Thymus (tissue), 11 donors: Measurements from ENCODE around the gene RNF121. TPM values are rescaled to one million over a fixed set of nuclear protein-coding genes. Genes with fewer than 3 reads are reported as not detected.
A peak's percentile ranks its signal among the peaks of the same experiment; 100 is the strongest.

ENCODE experiments used
- DNase-seq, 9 donors: peaks; one replicate each; pipeline ENCODE4 v3.0.0-alpha.2; 2013; ENCODE audit warnings: low spot score in 9 of 9, low read depth in 6 of 9, missing footprints in 1 of 9
- H3K27ac ChIP-seq, 2 donors: one replicate each; pipeline ENCODE4 v1.5.1; 2013; ENCODE audit warnings: control low read depth in 1 of 2, low read depth in 1 of 2, low read length in 1 of 2, mild to moderate bottlenecking in 1 of 2, moderate library complexity in 1 of 2
- H3K27me3 ChIP-seq, 2 donors: one replicate each; pipeline ENCODE4 v1.5.1; 2013; ENCODE audit warnings: low read length in 1 of 2; ENCODE audit not compliant: control insufficient read depth in 2 of 2, insufficient read depth in 1 of 2
- H3K36me3 ChIP-seq, 2 donors: one replicate each; pipeline ENCODE4 v1.5.1; 2013; ENCODE audit warnings: low read length in 1 of 2, mild to moderate bottlenecking in 1 of 2, moderate library complexity in 1 of 2; ENCODE audit not compliant: control insufficient read depth in 2 of 2, insufficient read depth in 2 of 2
- H3K4me1 ChIP-seq, 2 donors: one replicate each; pipeline ENCODE4 v1.5.1; 2013; ENCODE audit warnings: low read length in 2 of 2; ENCODE audit not compliant: control insufficient read depth in 2 of 2, insufficient read depth in 2 of 2
- H3K4me3 ChIP-seq, 2 donors: one replicate each; pipeline ENCODE4 v1.5.1; 2013; ENCODE audit warnings: low read length in 2 of 2, control low read depth in 1 of 2, mild to moderate bottlenecking in 1 of 2
- H3K9me3 ChIP-seq, 2 donors: one replicate each; pipeline ENCODE4 v1.5.1; 2013; ENCODE audit warnings: low read length in 1 of 2, mild to moderate bottlenecking in 1 of 2; ENCODE audit not compliant: control insufficient read depth in 2 of 2, insufficient read depth in 1 of 2
- WGBS: extraction: QIAGEN DNeasy Blood & Tissue Kit; methylation state at CpG from one replicate; pipeline ENCODE4 v1.1.7; 2013; 5-methylcytosine and 5-hydroxymethylcytosine counted together
- polyA plus RNA-seq: library from polyadenylated mRNA; stranded (reverse); fragments of 200-250 nt; gene quantifications from one replicate; pipeline ENCODE4 v1.2.3, GENCODE V29; 2013
- total RNA-seq: library from RNA; stranded (reverse); fragments of 120-200 nt; gene quantifications from one replicate; pipeline ENCODE4 v1.2.4, GENCODE V29; 2013
- donor health status: healthy.

The RNF121 gene
- total and polyA plus RNA-seq, 2 donors = 10.3 to 13.0 TPM

- H3K4me3 ChIP-seq = no peak overlapping the region
- H3K36me3 ChIP-seq = peaks cover 61 to 89% of the 10 kb centered on the region in 2 donors
- WGBS = 95% methylated on average over 1 of the region's 1 CpG
- H3K9me3 ChIP-seq = no peaks in the 10 kb centered on the region
- H3K27ac ChIP-seq = no peak overlapping the region
- no peak for DNase-seq
- H3K4me1 ChIP-seq = no peaks in the 10 kb centered on the region
- H3K27me3 ChIP-seq = no peaks in the 10 kb centered on the region
These were observed 101.7 kb downstream of the RNF121 start for GRCh38 chr11:72030472-72031045.

- Histone ChIP-seq H3K27me3 (no peaks in the 10 kb centered on the region), H3K9me3 (no peaks in the 10 kb centered on the region), H3K36me3 (peaks cover 29 to 42% of the 10 kb centered on the region in 2 donors), H3K4me1 (peaks cover 32 to 46% of the 10 kb centered on the region in 2 donors), H3K27ac (peak overlapping the region in 1 of 2 donors; percentile 25), H3K4me3 (no peak overlapping the region)
- 79% methylated on average over 3 of the region's 3 CpGs for WGBS
- DNase-seq = no peak
These were observed 107.8 kb downstream of the RNF121 start for GRCh38 chr11:72036687-72037086.

GRCh38 chr11:72037554-72038311 lies 108.9 kb downstream of the RNF121 start:
- 11% methylated on average over 4 of the region's 4 CpGs for whole genome bisulfite sequencing
- Histone ChIP-seq H3K4me3 (peak overlapping the region; percentile 61 to 81), H3K36me3 (peaks cover 26 to 34% of the 10 kb centered on the region in 2 donors), H3K9me3 (no peaks in the 10 kb centered on the region), H3K27me3 (no peaks in the 10 kb centered on the region), H3K4me1 (peaks cover 41 to 56% of the 10 kb centered on the region in 2 donors), H3K27ac (peak overlapping the region; percentile 99 to 100)
- peak in 5 of 9 donors; percentile 38 to 74 (median 45) for DNase-seq

- no peaks in the 10 kb centered on the region for H3K9me3 ChIP-seq
- peak in 1 of 9 donors; percentile 12 for DNase-seq
- H3K4me1 ChIP-seq = peaks cover 42 to 60% of the 10 kb centered on the region in 2 donors
- peak overlapping the region; percentile 61 to 81 for H3K4me3 ChIP-seq
- peaks cover 20 to 29% of the 10 kb centered on the region in 2 donors for H3K36me3 ChIP-seq
- 62% methylated on average over 2 of the region's 2 CpGs for WGBS
- H3K27ac ChIP-seq = peak overlapping the region; percentile 99 to 100
- no peaks in the 10 kb centered on the region for H3K27me3 ChIP-seq
These were observed 109.6 kb downstream of the RNF121 start for GRCh38 chr11:72038491-72038890.

- H3K36me3 ChIP-seq = peaks cover 15 to 21% of the 10 kb centered on the region in 2 donors
- H3K27ac ChIP-seq = peak overlapping the region; percentile 99 to 100
- WGBS = 54% methylated on average over 5 of the region's 5 CpGs
- H3K9me3 ChIP-seq = no peaks in the 10 kb centered on the region
- peak overlapping the region; percentile 61 to 81 for H3K4me3 ChIP-seq
- H3K27me3 ChIP-seq = no peaks in the 10 kb centered on the region
- peak in 3 of 9 donors; percentile 8 to 48 (median 18) for DNase-seq
- H3K4me1 ChIP-seq = peaks cover 42 to 60% of the 10 kb centered on the region in 2 donors
These were observed 110.4 kb downstream of the RNF121 start for GRCh38 chr11:72039031-72039855.

- Histone ChIP-seq H3K4me1 (peaks cover 42 to 60% of the 10 kb centered on the region in 2 donors), H3K9me3 (no peaks in the 10 kb centered on the region), H3K4me3 (peak overlapping the region; percentile 61 to 81), H3K27me3 (no peaks in the 10 kb centered on the region), H3K36me3 (peaks cover 11 to 17% of the 10 kb centered on the region in 2 donors), H3K27ac (peak overlapping the region; percentile 99 to 100)
- DNase-seq = peak in 2 of 9 donors; percentile 24 to 46
- WGBS = 18% methylated on average over 6 of the region's 6 CpGs
These were observed 111.1 kb downstream of the RNF121 start for GRCh38 chr11:72039856-72040401.

GRCh38 chr11:72040491-72041363 lies 111.9 kb downstream of the RNF121 start:
- peaks cover 42 to 60% of the 10 kb centered on the region in 2 donors for H3K4me1 ChIP-seq
- peak; percentile 60 to 92 (median 75) for DNase-seq
- H3K36me3 ChIP-seq = peaks cover 6 to 9% of the 10 kb centered on the region in 2 donors
- no peaks in the 10 kb centered on the region for H3K27me3 ChIP-seq
- H3K4me3 ChIP-seq = peak overlapping the region; percentile 61 to 81
- WGBS = 0% methylated on average over 23 of the region's 23 CpGs
- H3K9me3 ChIP-seq = no peaks in the 10 kb centered on the region
- peak overlapping the region; percentile 99 to 100 for H3K27ac ChIP-seq
